ENCODE results near the gene ZDHHC24. TPM values are rescaled to one million over a fixed set of nuclear protein-coding genes. Genes with fewer than 3 reads are reported as not detected.

Gene ZDHHC24
- total RNA-seq, 1 donor from 2014 or later = 16.5 TPM

GRCh38 chr11:66556086-66556485, 10.2 kb upstream of the ZDHHC24 start:
- intact Hi-C loops (cut with DNase I) = no loop called here

GRCh38 chr11:66555416-66555815, 9.6 kb upstream of the ZDHHC24 start:
- no peak for DNase-seq (ENCODE audit: extremely low spot score in 2 of 2)
- intact Hi-C loops (cut with DNase I) = no loop called here
- H3K9me3 ChIP-seq = no peaks in the 10 kb centered on the region
- no peak overlapping the region for H3K4me3 ChIP-seq
- no peak overlapping the region for H3K27ac ChIP-seq
- TF ChIP-seq POLR2A (IDR thresholded peaks at IDR 0.05) = no peak
- no peak for TF ChIP-seq CTCF (IDR thresholded peaks at IDR 0.05)
- no peak for TF ChIP-seq POLR2AphosphoS5 (IDR thresholded peaks at IDR 0.05; ENCODE audit: insufficient read depth in 1 of 2, low read depth in 1 of 2)
- H3K4me1 ChIP-seq = peaks cover 12% of the 10 kb centered on the region
- H3K36me3 ChIP-seq = no peaks in the 10 kb centered on the region
- H3K27me3 ChIP-seq = no peaks in the 10 kb centered on the region

More at GRCh38 chr11:66556086-66556485, 10.2 kb upstream of the ZDHHC24 start:
- peaks cover 12% of the 10 kb centered on the region for H3K4me1 ChIP-seq
- H3K4me3 ChIP-seq = no peak overlapping the region
- no peaks in the 10 kb centered on the region for H3K27me3 ChIP-seq
- H3K9me3 ChIP-seq = no peaks in the 10 kb centered on the region
- TF ChIP-seq POLR2AphosphoS5 (IDR thresholded peaks at IDR 0.05; ENCODE audit: insufficient read depth in 1 of 2, low read depth in 1 of 2) = no peak
- no peak for TF ChIP-seq CTCF (IDR thresholded peaks at IDR 0.05)
- no peak for TF ChIP-seq POLR2A (IDR thresholded peaks at IDR 0.05)
- no peak overlapping the region for H3K27ac ChIP-seq
- H3K36me3 ChIP-seq = no peaks in the 10 kb centered on the region
- DNase-seq (ENCODE audit: extremely low spot score in 2 of 2) = no peak

- no peak for TF ChIP-seq POLR2AphosphoS5 (IDR thresholded peaks at IDR 0.05; ENCODE audit: insufficient read depth in 1 of 2, low read depth in 1 of 2)
- no peak for TF ChIP-seq POLR2A (IDR thresholded peaks at IDR 0.05)
- TF ChIP-seq CTCF (IDR thresholded peaks at IDR 0.05) = no peak
- no peak overlapping the region for H3K4me3 ChIP-seq
- peaks cover 10% of the 10 kb centered on the region for H3K4me1 ChIP-seq
- no peak for DNase-seq (ENCODE audit: extremely low spot score in 2 of 2)
- intact Hi-C loops (cut with DNase I) = no loop called here
- no peaks in the 10 kb centered on the region for H3K9me3 ChIP-seq
- no peaks in the 10 kb centered on the region for H3K27me3 ChIP-seq
- no peak overlapping the region for H3K27ac ChIP-seq
- no peaks in the 10 kb centered on the region for H3K36me3 ChIP-seq
Observed at GRCh38 chr11:66554602-66555001, 8.8 kb upstream of the ZDHHC24 start.

- H3K27me3 ChIP-seq = no peaks in the 10 kb centered on the region
- no peaks in the 10 kb centered on the region for H3K36me3 ChIP-seq
- peaks cover 10% of the 10 kb centered on the region for H3K4me1 ChIP-seq
- TF ChIP-seq POLR2A (IDR thresholded peaks at IDR 0.05) (no peak), CTCF (IDR thresholded peaks at IDR 0.05) (no peak), POLR2AphosphoS5 (IDR thresholded peaks at IDR 0.05; ENCODE audit: insufficient read depth in 1 of 2, low read depth in 1 of 2) (no peak)
- H3K4me3 ChIP-seq = no peak overlapping the region
- intact Hi-C loops (cut with DNase I) = no loop called here
- DNase-seq (ENCODE audit: extremely low spot score in 2 of 2) = no peak
- no peaks in the 10 kb centered on the region for H3K9me3 ChIP-seq
- no peak overlapping the region for H3K27ac ChIP-seq
Observed at GRCh38 chr11:66550887-66551286, 5.0 kb upstream of the ZDHHC24 start.

GRCh38 chr11:66549696-66550095, 3.8 kb upstream of the ZDHHC24 start:
- H3K4me1 ChIP-seq = peaks cover 18% of the 10 kb centered on the region
- H3K27me3 ChIP-seq = no peaks in the 10 kb centered on the region
- intact Hi-C loops (cut with DNase I) = no loop called here
- DNase-seq (ENCODE audit: extremely low spot score in 2 of 2) = no peak
- TF ChIP-seq POLR2AphosphoS5 (IDR thresholded peaks at IDR 0.05; ENCODE audit: insufficient read depth in 1 of 2, low read depth in 1 of 2) (no peak), CTCF (IDR thresholded peaks at IDR 0.05) (no peak), POLR2A (IDR thresholded peaks at IDR 0.05) (no peak)
- H3K9me3 ChIP-seq = no peaks in the 10 kb centered on the region
- H3K36me3 ChIP-seq = no peaks in the 10 kb centered on the region
- H3K27ac ChIP-seq = no peak overlapping the region
- H3K4me3 ChIP-seq = no peak overlapping the region
